HepG2 (cell line): Measurements from ENCODE around the gene DEFB108B. TPM values are rescaled to one million over a fixed set of nuclear protein-coding genes. Genes with fewer than 3 reads are reported as not detected.
"Not testable (repeated sequence)": the region's sequence is repeated elsewhere in the genome, so short reads cannot be mapped to it uniquely, and the experiment has no call there.

Experiments used
- ATAC-seq: fragments of 200-7000 bp; cut with Tn5 transposase; 3 replicates; pipeline ENCODE4 v1.9.1; 2020; ENCODE audit warnings: mild to moderate bottlenecking, moderate library complexity
- Bru-seq: library from RNA; stranded (reverse); fragments of 400-500 nt; gene quantifications from one replicate; lab custom pipeline; 2021; lab: Mats Ljungman, UMichigan
- BruChase-seq, 2 experiments: library from RNA; stranded (reverse); fragments of 400-500 nt; gene quantifications; one replicate each; lab custom pipeline; 2021; lab: Mats Ljungman, UMichigan
- BruUV-seq: library from RNA; stranded (reverse); fragments of 400-500 nt; replicated peaks from 2 replicates; lab custom pipeline; 2021; lab: Mats Ljungman, UMichigan
- CTCF ChIA-PET: fragments of 300-600 bp; formaldehyde crosslinking; extraction: SDS; loops from one replicate; lab custom pipeline; 2021; ENCODE audit warnings: low total read pairs, inconsistent platforms, low intra/inter-chr PET ratio; lab: Yijun Ruan, JAX
- POLR2A ChIA-PET: fragments of 350-600 bp; sonication (Branson Sonifier 250); formaldehyde crosslinking; loops from one replicate; lab custom pipeline; 2020; ENCODE audit warnings: antibody characterized with exemption, inconsistent platforms; lab: Yijun Ruan, JAX
- DNase-seq: peaks from one replicate; pipeline ENCODE4 v3.0.0-alpha.2; 2015; ENCODE audit warnings: low spot score
- FAIRE-seq: peaks from 3 replicates; lab custom pipeline; 2011; peaks lifted over from hg19 to GRCh38; lab: Jason Lieb, UNC
- H2AFZ ChIP-seq: one replicate; pipeline ENCODE4 v1.6.1; 2011; ENCODE audit warnings: low read length, inconsistent platforms
- H3K27ac ChIP-seq: fragments of 300-600 bp; 3 replicates; pipeline ENCODE4 v1.8.0; 2011; ENCODE audit warnings: mixed run types, mild to moderate bottlenecking, mixed read lengths, low read length, inconsistent platforms; ENCODE audit not compliant: insufficient read depth; ENCODE audit errors: extremely low read length
- H3K27me3 ChIP-seq, 2 experiments: fragments of 200-600 bp in 1 of 2; 2 replicates in 1 of 2; 3 replicates in 1 of 2; pipeline versions ENCODE4 v1.6.0 to v1.8.0; 2011; ENCODE audit warnings: low read length in 2 of 2, mild to moderate bottlenecking in 2 of 2, moderate library complexity in 2 of 2, inconsistent platforms in 1 of 2; ENCODE audit not compliant: insufficient read depth in 2 of 2, control insufficient read depth in 1 of 2
- H3K36me3 ChIP-seq, 2 experiments: fragments of 200-600 bp in 1 of 2; replicated peaks in 1 of 2; 2 replicates in 1 of 2; 3 replicates in 1 of 2; pipeline versions ENCODE4 v1.5.1 to v1.8.0; 2011; ENCODE audit warnings: low read length in 2 of 2, inconsistent platforms in 1 of 2; ENCODE audit not compliant: insufficient read depth in 2 of 2, control insufficient read depth in 1 of 2
- H3K4me1 ChIP-seq: 2 replicates; pipeline ENCODE4 v1.5.1; 2012; ENCODE audit warnings: low read length, inconsistent platforms; ENCODE audit not compliant: insufficient read depth
- H3K4me2 ChIP-seq: 2 replicates; pipeline ENCODE4 v1.6.0; 2011; ENCODE audit warnings: low read depth, low read length, inconsistent platforms
- H3K4me3 ChIP-seq, 3 experiments: fragments of 200-600 bp in 1 of 3; sonication (generic), shearing (Covaris generic) in 1 of 3; replicated peaks in 1 of 3; 2 replicates each; pipeline ENCODE4 v1.5.1; 2011 to 2016; ENCODE audit warnings: low read length in 3 of 3, inconsistent platforms in 2 of 3, low read depth in 2 of 3, mild to moderate bottlenecking in 2 of 3, control low read depth in 1 of 3, mixed read lengths in 1 of 3; ENCODE audit not compliant: insufficient read depth in 1 of 3
- H3K79me2 ChIP-seq: one replicate; pipeline ENCODE4 v1.6.1; 2011; ENCODE audit warnings: low read length, inconsistent platforms; ENCODE audit not compliant: insufficient read depth
- H3K9ac ChIP-seq: 2 replicates; pipeline ENCODE4 v1.6.0; 2011; ENCODE audit warnings: mild to moderate bottlenecking, low read depth, low read length, inconsistent platforms; ENCODE audit not compliant: insufficient read depth
- H3K9me3 ChIP-seq: 2 replicates; pipeline ENCODE4 v1.5.1; 2012; ENCODE audit warnings: mild to moderate bottlenecking, low read length
- H4K20me1 ChIP-seq: 2 replicates; pipeline ENCODE4 v1.6.0; 2011; ENCODE audit warnings: inconsistent platforms, mild to moderate bottlenecking, low read length, moderate library complexity; ENCODE audit not compliant: insufficient read depth
- HNRNPLL ChIP-seq: fragments of 200-400 bp; formaldehyde crosslinking; IDR thresholded peaks from 2 replicates; pipeline ENCODE4 v1.6.1; 2017; ENCODE audit warnings: mild to moderate bottlenecking, low read depth, low read length; ENCODE audit not compliant: poor library complexity, severe bottlenecking
- NFKB2 ChIP-seq: sonication (generic); formaldehyde crosslinking; IDR thresholded peaks from 2 replicates; pipeline ENCODE4 v1.4.0; 2020; ENCODE audit warnings: missing genetic modification reagents, borderline replicate concordance
- RXRA ChIP-seq: sonication (generic); formaldehyde crosslinking; IDR thresholded peaks from 2 replicates; pipeline ENCODE4 v1.5.1; 2020; ENCODE audit warnings: missing genetic modification reagents
- SAP130 ChIP-seq: IDR thresholded peaks from 2 replicates; pipeline ENCODE4 v1.6.1; 2016; ENCODE audit warnings: low read depth
- SP5 ChIP-seq: IDR thresholded peaks from 2 replicates; pipeline ENCODE4 v1.6.1; 2016; ENCODE audit warnings: low read depth, borderline replicate concordance
- WGBS: methylation state at CpG from one replicate; pipeline ENCODE4 v1.1.6; 2017; ENCODE audit warnings: low lambda C conversion rate; 5-methylcytosine and 5-hydroxymethylcytosine counted together
- in situ Hi-C: cut with HindIII; loops from 2 replicates; pipeline ENCODE4 v1.10.0; 2017; ENCODE audit warnings: low pct_unique_long_range_greater_than_20kb; ENCODE audit not compliant: extremely low pct_ligation_motif_present
- intact Hi-C: fragments of 100-400 bp; cut with micrococcal nuclease; formaldehyde crosslinking; loops from one replicate; pipeline ENCODE4 v1.10.0; 2022; ENCODE audit not compliant: unreplicated experiment
- long read RNA-seq, 2 experiments: library from RNA in 1 of 2; library from polyadenylated mRNA in 1 of 2; stranded (forward) in 1 of 2; unstranded in 1 of 2; transcript quantifications; one replicate each; pipeline ENCODE4 v2.0.0, GENCODE V29; 2019 to 2022
- polyA minus RNA-seq, 3 experiments: library from RNA; depleted of rRNA, polyadenylated mRNA; stranded (reverse); fragments of >200 nt; gene quantifications; 2 replicates each; pipeline ENCODE4 v1.2.3, GENCODE V29; 2011; ENCODE audit warnings: low replicate concordance in 1 of 3
- polyA plus RNA-seq, 8 experiments: library from polyadenylated mRNA; depleted of rRNA in 3 of 8; stranded (reverse) in 7 of 8; unstranded in 1 of 8; fragments of >200 nt; fragmentation: Illumina TruSeq in 4 of 8; extraction: Trizol in 4 of 8; gene quantifications; 2 replicates each; pipeline versions ENCODE4 v1.2.1 to v1.2.3, GENCODE V29; 2011 to 2016; ENCODE audit warnings: low read depth in 4 of 8, missing spikeins in 1 of 8, mixed read lengths in 1 of 8; ENCODE audit not compliant: insufficient read depth in 1 of 8
- total RNA-seq, 5 experiments: library from RNA; depleted of rRNA; stranded (reverse); fragments of >200 nt; fragmentation: Illumina TruSeq; extraction: Trizol; gene quantifications; 2 replicates each; pipeline ENCODE4 v1.2.3, GENCODE V29; 2016; ENCODE audit warnings: low read depth in 1 of 5
- TF ChIP-seq, protein P1 (sequence below): sonication (generic); formaldehyde crosslinking; IDR thresholded peaks from 2 replicates; pipeline ENCODE4 v1.5.0; 2020; ENCODE audit warnings: mild to moderate bottlenecking, missing genetic modification reagents, borderline replicate concordance

The DEFB108B gene, protein sequence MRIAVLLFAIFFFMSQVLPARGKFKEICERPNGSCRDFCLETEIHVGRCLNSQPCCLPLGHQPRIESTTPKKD
- total RNA-seq (2016; rRNA removed; fragmentation: Illumina TruSeq; extraction: Trizol) (not detected in 2 replicates), polyA plus RNA-seq (2011; rRNA removed) (not detected in 2 replicates), polyA minus RNA-seq (2011; rRNA and poly(A)+ RNA removed; ENCODE audit: low replicate concordance) (not detected in 2 replicates), Bru-seq, nascent RNA (not detected), BruChase-seq, experiment 1, labeled RNA remaining after a 6-hour chase (percentile 14 among the genes with signal in this experiment), BruChase-seq, experiment 2, labeled RNA remaining after a 2-hour chase (not detected)
- total RNA-seq (2016; cell fraction: cytosol; rRNA removed; fragmentation: Illumina TruSeq; extraction: Trizol; ENCODE audit: low read depth) = not detected in 2 replicates
- not detected in 2 replicates for total RNA-seq (2016; cell fraction: insoluble cytoplasmic fraction; rRNA removed; fragmentation: Illumina TruSeq; extraction: Trizol)
- total RNA-seq (2016; cell fraction: membrane; rRNA removed; fragmentation: Illumina TruSeq; extraction: Trizol) = not detected in 2 replicates
- total RNA-seq (2016; cell fraction: nucleus; rRNA removed; fragmentation: Illumina TruSeq; extraction: Trizol) = not detected in 2 replicates
- not detected in 2 replicates for polyA plus RNA-seq (2011; cell fraction: cytosol; rRNA removed)
- polyA plus RNA-seq (2011; cell fraction: nucleus; rRNA removed) = not detected in 2 replicates
- polyA plus RNA-seq (2012) = not detected in 2 replicates
- polyA plus RNA-seq (2016; cell fraction: cytosol; fragmentation: Illumina TruSeq; extraction: Trizol; ENCODE audit: low read depth) = not detected in 2 replicates
- polyA plus RNA-seq (2016; cell fraction: insoluble cytoplasmic fraction; fragmentation: Illumina TruSeq; extraction: Trizol; ENCODE audit: low read depth) = not detected in 2 replicates
- polyA plus RNA-seq (2016; cell fraction: membrane; fragmentation: Illumina TruSeq; extraction: Trizol; ENCODE audit: low read depth) = not detected in 2 replicates
- not detected in 2 replicates for polyA plus RNA-seq (2016; cell fraction: nucleus; fragmentation: Illumina TruSeq; extraction: Trizol; ENCODE audit: insufficient read depth, low read depth)
- polyA minus RNA-seq (2011; cell fraction: cytosol; rRNA and poly(A)+ RNA removed) = not detected in 2 replicates
- polyA minus RNA-seq (2011; cell fraction: nucleus; rRNA and poly(A)+ RNA removed) = not detected in 2 replicates
- long read RNA-seq, experiment 1 = 0 reads
- long read RNA-seq, experiment 2 = 0 reads

DNA sequence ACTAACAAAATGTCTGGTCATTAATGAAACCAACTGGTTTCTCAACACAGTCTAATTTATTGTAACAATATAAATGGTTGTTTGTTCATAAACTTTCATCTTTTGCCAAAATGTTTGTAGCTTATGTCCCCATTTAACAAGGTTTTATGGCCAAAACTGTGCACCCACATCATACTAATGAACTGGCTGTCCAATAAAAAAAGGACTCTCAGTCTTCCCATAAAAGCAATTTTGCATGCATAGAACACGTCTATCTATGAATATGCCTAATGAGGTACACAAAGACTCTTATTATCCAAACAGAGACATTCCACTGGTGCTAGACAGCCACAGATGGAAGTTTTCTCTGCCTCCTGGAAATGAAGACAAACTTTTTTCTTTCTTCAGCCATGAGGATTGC is at the start of gene DEFB108B:
TSS of gene DEFB108B (plus strand) at position 390 of the 400 bp plus-strand sequence. CDS start at position 390, 0 bp downstream.
- POLR2A ChIA-PET, H3K27ac ChIP-seq, H3K4me3 ChIP-seq, ATAC-seq, H2AFZ ChIP-seq, in situ Hi-C loops, FAIRE-seq, H3K9ac ChIP-seq, intact Hi-C loops, H3K36me3 ChIP-seq, BruUV-seq, H3K4me2 ChIP-seq, H3K4me1 ChIP-seq, H4K20me1 ChIP-seq, H3K27me3 ChIP-seq, H3K79me2 ChIP-seq, CTCF ChIA-PET, H3K9me3 ChIP-seq, DNase-seq: not testable (repeated sequence)
- no CpG with 5 or more reads among the region's 1 CpG for WGBS

DNA sequence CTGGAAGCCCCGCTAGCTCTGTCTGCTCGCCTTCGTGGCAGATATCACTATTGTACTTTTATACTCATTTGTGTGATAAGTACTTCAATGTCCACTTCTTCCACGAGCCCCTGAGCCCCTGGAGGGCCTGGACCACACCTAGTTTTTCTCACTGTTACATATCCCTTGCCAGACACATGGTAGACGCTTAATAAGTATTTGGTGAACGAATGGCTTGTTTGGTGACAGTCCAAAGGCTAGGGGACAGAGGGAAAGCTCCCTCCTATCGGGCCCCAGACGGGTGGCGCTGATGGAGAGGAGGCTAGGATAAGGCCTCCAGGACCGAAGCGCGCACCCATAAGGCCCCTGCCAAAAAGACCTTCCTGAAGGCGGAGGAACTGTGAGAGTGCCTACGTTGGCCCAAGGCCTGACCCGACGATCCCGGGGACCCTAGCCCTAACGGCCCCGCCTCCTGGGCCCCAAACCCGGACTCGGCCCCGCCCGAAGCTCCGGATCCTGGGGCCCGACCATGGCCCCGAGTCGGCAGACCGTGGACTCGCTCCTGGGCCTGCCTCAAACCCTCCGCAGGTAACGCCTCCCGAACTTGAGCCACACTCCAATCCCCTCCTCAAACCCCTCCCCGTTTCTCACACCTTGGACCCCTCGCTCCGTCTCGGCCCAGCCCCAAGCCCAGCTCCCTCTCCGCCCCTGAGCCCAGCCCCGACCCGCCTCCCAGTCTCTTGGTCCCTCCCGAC is 46.7 kb upstream of the DEFB108B start:
- in situ Hi-C loops = not testable (repeated sequence)
- peak; percentile 72 for ATAC-seq
- peak; percentile 29; the same call in 1 of the 2 replicates for TF ChIP-seq RXRA (CRISPR knock-in tag)
- TF ChIP-seq SP5 (CRISPR knock-in tag) = 0 out of 2 replicates have a peak, but pooled peaks have one; percentile 43
- TF ChIP-seq, protein P1, sequence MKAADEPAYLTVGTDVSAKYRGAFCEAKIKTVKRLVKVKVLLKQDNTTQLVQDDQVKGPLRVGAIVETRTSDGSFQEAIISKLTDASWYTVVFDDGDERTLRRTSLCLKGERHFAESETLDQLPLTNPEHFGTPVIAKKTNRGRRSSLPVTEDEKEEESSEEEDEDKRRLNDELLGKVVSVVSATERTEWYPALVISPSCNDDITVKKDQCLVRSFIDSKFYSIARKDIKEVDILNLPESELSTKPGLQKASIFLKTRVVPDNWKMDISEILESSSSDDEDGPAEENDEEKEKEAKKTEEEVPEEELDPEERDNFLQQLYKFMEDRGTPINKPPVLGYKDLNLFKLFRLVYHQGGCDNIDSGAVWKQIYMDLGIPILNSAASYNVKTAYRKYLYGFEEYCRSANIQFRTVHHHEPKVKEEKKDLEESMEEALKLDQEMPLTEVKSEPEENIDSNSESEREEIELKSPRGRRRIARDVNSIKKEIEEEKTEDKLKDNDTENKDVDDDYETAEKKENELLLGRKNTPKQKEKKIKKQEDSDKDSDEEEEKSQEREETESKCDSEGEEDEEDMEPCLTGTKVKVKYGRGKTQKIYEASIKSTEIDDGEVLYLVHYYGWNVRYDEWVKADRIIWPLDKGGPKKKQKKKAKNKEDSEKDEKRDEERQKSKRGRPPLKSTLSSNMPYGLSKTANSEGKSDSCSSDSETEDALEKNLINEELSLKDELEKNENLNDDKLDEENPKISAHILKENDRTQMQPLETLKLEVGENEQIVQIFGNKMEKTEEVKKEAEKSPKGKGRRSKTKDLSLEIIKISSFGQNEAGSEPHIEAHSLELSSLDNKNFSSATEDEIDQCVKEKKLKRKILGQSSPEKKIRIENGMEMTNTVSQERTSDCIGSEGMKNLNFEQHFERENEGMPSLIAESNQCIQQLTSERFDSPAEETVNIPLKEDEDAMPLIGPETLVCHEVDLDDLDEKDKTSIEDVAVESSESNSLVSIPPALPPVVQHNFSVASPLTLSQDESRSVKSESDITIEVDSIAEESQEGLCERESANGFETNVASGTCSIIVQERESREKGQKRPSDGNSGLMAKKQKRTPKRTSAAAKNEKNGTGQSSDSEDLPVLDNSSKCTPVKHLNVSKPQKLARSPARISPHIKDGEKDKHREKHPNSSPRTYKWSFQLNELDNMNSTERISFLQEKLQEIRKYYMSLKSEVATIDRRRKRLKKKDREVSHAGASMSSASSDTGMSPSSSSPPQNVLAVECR (CRISPR knock-in tag) = peak; percentile 21; the same call in 1 of the 2 replicates
- peak; percentile 38; the same call in 1 of the 2 replicates for TF ChIP-seq SAP130 (CRISPR knock-in tag)
- peak; percentile 34; the same call in 1 of the 2 replicates for TF ChIP-seq NFKB2 (CRISPR knock-in tag)
- peak; percentile 50 for TF ChIP-seq HNRNPLL

More for the DNA sequence above, 46.7 kb upstream of the DEFB108B start:
- Histone ChIP-seq H3K9ac (peak overlapping the region; percentile 64), H3K4me1 (peaks cover 26% of the 10 kb centered on the region), H3K4me2 (peak overlapping the region; percentile 69), H3K27ac (peak overlapping the region; percentile 82), H3K4me3 (peak overlapping the region; percentile 57 to 75 (median 65); a peak in 5 of 6 replicates)
- H3K27me3 ChIP-seq, H3K79me2 ChIP-seq, H3K9me3 ChIP-seq, CTCF ChIA-PET, FAIRE-seq, intact Hi-C loops, H3K36me3 ChIP-seq, H2AFZ ChIP-seq, H4K20me1 ChIP-seq: not testable (repeated sequence)
- POLR2A ChIA-PET = interaction anchor here (0.8 to 1.0 kb wide), 2 partner anchors 11 to 338 kb away, joined by 3 read pairs; partner anchors contain the start of gene DHCR7
- peak; percentile 78 for DNase-seq
- WGBS = 4% methylated on average over 10 of the region's 40 CpGs
- BruUV-seq = TSS peak; percentile 70
